Measurements from ENCODE around the gene ZNF862. TPM values are rescaled to one million over a fixed set of nuclear protein-coding genes. Genes with fewer than 3 reads are reported as not detected.

ZNF862 gene
- total and polyA plus RNA-seq, 9 donors = 11.4 to 29.8 (median 22.7) TPM

- DNase-seq = no peak
- no peaks in the 10 kb centered on the region for H3K9me3 ChIP-seq
- WGBS, 3 donors = 93 to 98% (median 95%) methylated on average over 4 of the region's 4 CpGs
- no peak overlapping the region for H3K27ac ChIP-seq
- H3K27me3 ChIP-seq = no peaks in the 10 kb centered on the region
- intact Hi-C loops (cut with DNase I) = loop anchor here in 1 of 4 donors (10.0 kb wide), 1 partner anchor 529 kb away; a partner anchor contains a TSS
- H3K4me3 ChIP-seq = no peak overlapping the region
- H3K4me1 ChIP-seq (ENCODE audit: insufficient read depth) = peaks cover 3% of the 10 kb centered on the region
- H3K36me3 ChIP-seq = no peaks in the 10 kb centered on the region
- TF ChIP-seq POLR2A (IDR thresholded peaks at IDR 0.05) (no peak), EP300 (IDR thresholded peaks at IDR 0.05) (no peak), CTCF (IDR thresholded peaks at IDR 0.05) (no peak)
Measured at GRCh38 chr7:149875396-149875795, 37.2 kb downstream of the ZNF862 start.

GRCh38 chr7:149877890-149878522 lies 39.8 kb downstream of the ZNF862 start:
- H3K4me1 ChIP-seq (ENCODE audit: insufficient read depth) = peaks cover 5% of the 10 kb centered on the region
- no peaks in the 10 kb centered on the region for H3K9me3 ChIP-seq
- H3K4me3 ChIP-seq = no peak overlapping the region
- intact Hi-C loops (cut with DNase I) = loop anchor here in 1 of 4 donors (10.0 kb wide), 1 partner anchor 527 kb away; a partner anchor contains a TSS
- no peaks in the 10 kb centered on the region for H3K27me3 ChIP-seq
- DNase-seq = no peak
- H3K36me3 ChIP-seq = no peaks in the 10 kb centered on the region
- TF ChIP-seq EP300 (IDR thresholded peaks at IDR 0.05) (no peak), POLR2A (IDR thresholded peaks at IDR 0.05) (no peak), CTCF (IDR thresholded peaks at IDR 0.05) (no peak)
- WGBS, 3 donors = 88 to 92% (median 89%) methylated on average over 15 to 16 of the region's 16 CpGs
- H3K27ac ChIP-seq = no peak overlapping the region

GRCh38 chr7:149878523-149878921 lies 40.3 kb downstream of the ZNF862 start:
- intact Hi-C loops (cut with DNase I) = loop anchor here in 1 of 4 donors (10.0 kb wide), 1 partner anchor 526 kb away; a partner anchor contains a TSS
- DNase-seq = no peak
- Histone ChIP-seq H3K27ac (no peak overlapping the region), H3K36me3 (no peaks in the 10 kb centered on the region), H3K9me3 (no peaks in the 10 kb centered on the region), H3K4me3 (no peak overlapping the region), H3K4me1 (ENCODE audit: insufficient read depth) (peaks cover 5% of the 10 kb centered on the region), H3K27me3 (no peaks in the 10 kb centered on the region)
- 79 to 86% (median 86%) methylated on average over 12 to 13 of the region's 13 CpGs for WGBS, 3 donors
- TF ChIP-seq POLR2A (IDR thresholded peaks at IDR 0.05) (no peak), EP300 (IDR thresholded peaks at IDR 0.05) (no peak), CTCF (IDR thresholded peaks at IDR 0.05) (no peak)

- 79 to 90% (median 84%) methylated on average over 14 of the region's 14 CpGs for WGBS, 3 donors
- H3K27me3 ChIP-seq = no peaks in the 10 kb centered on the region
- H3K9me3 ChIP-seq = no peaks in the 10 kb centered on the region
- H3K4me1 ChIP-seq (ENCODE audit: insufficient read depth) = peaks cover 4% of the 10 kb centered on the region
- no peak overlapping the region for H3K27ac ChIP-seq
- DNase-seq = peak in 1 of 5 donors; percentile 11
- H3K4me3 ChIP-seq = no peak overlapping the region
- no peaks in the 10 kb centered on the region for H3K36me3 ChIP-seq
- intact Hi-C loops (cut with DNase I) = loop anchor here in 1 of 4 donors (10.0 kb wide), 1 partner anchor 525 kb away; a partner anchor contains a TSS
- TF ChIP-seq CTCF (IDR thresholded peaks at IDR 0.05) (no peak), POLR2A (IDR thresholded peaks at IDR 0.05) (no peak), EP300 (IDR thresholded peaks at IDR 0.05) (no peak)
Measured at GRCh38 chr7:149879271-149879743, 41.1 kb downstream of the ZNF862 start.
